ENCODE data around the gene TMEM176A.

The TMEM176A gene

GRCh38 chr7:150820578-150821198, 20.1 kb downstream of the TMEM176A start:
- H3K36me3 ChIP-seq (ENCODE audit: insufficient read depth, low read length), result no peaks in the 10 kb centered on the region
- TF ChIP-seq POLR2AphosphoS5 (IDR thresholded peaks at IDR 0.05; ENCODE audit: borderline replicate concordance, low read depth, low read length) (no peak), EZH2 (IDR thresholded peaks at IDR 0.05) (no peak), FOXP2 (optimal IDR thresholded peaks at IDR 0.05; ENCODE audit: control extremely low read depth, extremely low read length, insufficient read depth) (no peak)
- H3K9me3 ChIP-seq (ENCODE audit: low read depth, low read length), result peaks cover 6% of the 10 kb centered on the region; the same call in 1 of the 2 replicates
- H3K9ac ChIP-seq (ENCODE audit: insufficient read length), result no peak overlapping the region
- H3K4me3 ChIP-seq, result no peak overlapping the region
- no peak overlapping the region for H3K27ac ChIP-seq
- DNase-seq (ENCODE audit: low read depth, low spot score), result no peak

GRCh38 chr7:150823043-150823442, 22.5 kb downstream of the TMEM176A start:
- Histone ChIP-seq H3K27ac (no peak overlapping the region), H3K9me3 (ENCODE audit: low read depth, low read length) (no peaks in the 10 kb centered on the region)

GRCh38 chr7:150823484-150824126, 23.0 kb downstream of the TMEM176A start:
- no peak overlapping the region for H3K9ac ChIP-seq (ENCODE audit: insufficient read length)
- H3K4me3 ChIP-seq, result no peak overlapping the region
- no peaks in the 10 kb centered on the region for H3K36me3 ChIP-seq (ENCODE audit: insufficient read depth, low read length)
- H3K9me3 ChIP-seq (ENCODE audit: low read depth, low read length), result no peaks in the 10 kb centered on the region
- DNase-seq (ENCODE audit: low read depth, low spot score), result no peak
- TF ChIP-seq EZH2 (IDR thresholded peaks at IDR 0.05), result no peak
- no peak for TF ChIP-seq POLR2AphosphoS5 (IDR thresholded peaks at IDR 0.05; ENCODE audit: borderline replicate concordance, low read depth, low read length)
- no peak for TF ChIP-seq FOXP2 (optimal IDR thresholded peaks at IDR 0.05; ENCODE audit: control extremely low read depth, extremely low read length, insufficient read depth)
- H3K27ac ChIP-seq, result no peak overlapping the region

More at GRCh38 chr7:150823043-150823442, 22.5 kb downstream of the TMEM176A start:
- H3K4me3 ChIP-seq, result no peak overlapping the region
- H3K9ac ChIP-seq (ENCODE audit: insufficient read length), result no peak overlapping the region
- H3K36me3 ChIP-seq (ENCODE audit: insufficient read depth, low read length), result no peaks in the 10 kb centered on the region
- no peak for TF ChIP-seq FOXP2 (optimal IDR thresholded peaks at IDR 0.05; ENCODE audit: control extremely low read depth, extremely low read length, insufficient read depth)
- no peak for TF ChIP-seq POLR2AphosphoS5 (IDR thresholded peaks at IDR 0.05; ENCODE audit: borderline replicate concordance, low read depth, low read length)
- no peak for TF ChIP-seq EZH2 (IDR thresholded peaks at IDR 0.05)
- no peak for DNase-seq (ENCODE audit: low read depth, low spot score)

- H3K27ac ChIP-seq, result no peak overlapping the region
- no peak overlapping the region for H3K9ac ChIP-seq (ENCODE audit: insufficient read length)
- H3K36me3 ChIP-seq (ENCODE audit: insufficient read depth, low read length), result no peaks in the 10 kb centered on the region
- H3K4me3 ChIP-seq, result no peak overlapping the region
- no peak for DNase-seq (ENCODE audit: low read depth, low spot score)
- no peak for TF ChIP-seq POLR2AphosphoS5 (IDR thresholded peaks at IDR 0.05; ENCODE audit: borderline replicate concordance, low read depth, low read length)
- TF ChIP-seq EZH2 (IDR thresholded peaks at IDR 0.05), result no peak
- H3K9me3 ChIP-seq (ENCODE audit: low read depth, low read length), result no peaks in the 10 kb centered on the region
Observed at GRCh38 chr7:150824379-150825177, 24.0 kb downstream of the TMEM176A start.

GRCh38 chr7:150826061-150826849, 25.7 kb downstream of the TMEM176A start:
- no peak overlapping the region for H3K27ac ChIP-seq

GRCh38 chr7:150828384-150828783, 27.8 kb downstream of the TMEM176A start:
- TF ChIP-seq EZH2 (IDR thresholded peaks at IDR 0.05) (no peak), POLR2AphosphoS5 (IDR thresholded peaks at IDR 0.05; ENCODE audit: borderline replicate concordance, low read depth, low read length) (no peak), FOXP2 (optimal IDR thresholded peaks at IDR 0.05; ENCODE audit: control extremely low read depth, extremely low read length, insufficient read depth) (no peak)

More at GRCh38 chr7:150826061-150826849, 25.7 kb downstream of the TMEM176A start:
- TF ChIP-seq EZH2 (IDR thresholded peaks at IDR 0.05) (no peak), FOXP2 (optimal IDR thresholded peaks at IDR 0.05; ENCODE audit: control extremely low read depth, extremely low read length, insufficient read depth) (no peak), POLR2AphosphoS5 (IDR thresholded peaks at IDR 0.05; ENCODE audit: borderline replicate concordance, low read depth, low read length) (no peak)
- no peak overlapping the region for H3K9ac ChIP-seq (ENCODE audit: insufficient read length)
- no peak overlapping the region for H3K4me3 ChIP-seq
- H3K9me3 ChIP-seq (ENCODE audit: low read depth, low read length), result no peaks in the 10 kb centered on the region
- no peaks in the 10 kb centered on the region for H3K36me3 ChIP-seq (ENCODE audit: insufficient read depth, low read length)
- no peak for DNase-seq (ENCODE audit: low read depth, low spot score)

GRCh38 chr7:150829426-150829825, 28.9 kb downstream of the TMEM176A start:
- Histone ChIP-seq H3K9ac (ENCODE audit: insufficient read length) (no peak overlapping the region), H3K9me3 (ENCODE audit: low read depth, low read length) (no peaks in the 10 kb centered on the region), H3K4me3 (no peak overlapping the region), H3K27ac (no peak overlapping the region), H3K36me3 (ENCODE audit: insufficient read depth, low read length) (no peaks in the 10 kb centered on the region)
- TF ChIP-seq POLR2AphosphoS5 (IDR thresholded peaks at IDR 0.05; ENCODE audit: borderline replicate concordance, low read depth, low read length) (no peak), FOXP2 (optimal IDR thresholded peaks at IDR 0.05; ENCODE audit: control extremely low read depth, extremely low read length, insufficient read depth) (no peak), EZH2 (IDR thresholded peaks at IDR 0.05) (no peak)
- DNase-seq (ENCODE audit: low read depth, low spot score), result no peak

More at GRCh38 chr7:150828384-150828783, 27.8 kb downstream of the TMEM176A start:
- Histone ChIP-seq H3K27ac (no peak overlapping the region), H3K36me3 (ENCODE audit: insufficient read depth, low read length) (no peaks in the 10 kb centered on the region), H3K4me3 (no peak overlapping the region), H3K9me3 (ENCODE audit: low read depth, low read length) (no peaks in the 10 kb centered on the region), H3K9ac (ENCODE audit: insufficient read length) (no peak overlapping the region)
- no peak for DNase-seq (ENCODE audit: low read depth, low spot score)
